Kidney epithelial cell (primary cell): Measurements from ENCODE around the gene AGPAT4. TPM values are rescaled to one million over a fixed set of nuclear protein-coding genes. Genes with fewer than 3 reads are reported as not detected.

ENCODE experiments used
- DNase-seq: peaks from one replicate; pipeline ENCODE4 v3.0.0-alpha.2; 2010; ENCODE audit warnings: low read depth
- H3K27me3 ChIP-seq: 2 replicates; pipeline ENCODE4 v1.6.0; 2011; ENCODE audit warnings: low read length; ENCODE audit not compliant: control insufficient read depth, insufficient read depth
- H3K36me3 ChIP-seq: 2 replicates; pipeline ENCODE4 v1.5.1; 2011; ENCODE audit warnings: low read length; ENCODE audit not compliant: control insufficient read depth, insufficient read depth
- H3K4me3 ChIP-seq: 2 replicates; pipeline ENCODE4 v1.5.1; 2011; ENCODE audit warnings: low read depth, mild to moderate bottlenecking, control low read depth, low read length
- CTCF ChIP-seq: IDR thresholded peaks from 2 replicates; pipeline ENCODE4 v1.5.1; 2011; ENCODE audit warnings: mild to moderate bottlenecking, moderate library complexity, low read length, control low read depth, inconsistent platforms; ENCODE audit not compliant: insufficient read depth, poor library complexity, severe bottlenecking
- total RNA-seq: library from RNA; depleted of rRNA; stranded (reverse); fragments of >200 nt; gene quantifications from 2 replicates; pipeline ENCODE4 v1.2.3, GENCODE V29; 2015

Gene AGPAT4
- total RNA-seq, 1 donor from 2014 or later: 9.6 TPM

DNA sequence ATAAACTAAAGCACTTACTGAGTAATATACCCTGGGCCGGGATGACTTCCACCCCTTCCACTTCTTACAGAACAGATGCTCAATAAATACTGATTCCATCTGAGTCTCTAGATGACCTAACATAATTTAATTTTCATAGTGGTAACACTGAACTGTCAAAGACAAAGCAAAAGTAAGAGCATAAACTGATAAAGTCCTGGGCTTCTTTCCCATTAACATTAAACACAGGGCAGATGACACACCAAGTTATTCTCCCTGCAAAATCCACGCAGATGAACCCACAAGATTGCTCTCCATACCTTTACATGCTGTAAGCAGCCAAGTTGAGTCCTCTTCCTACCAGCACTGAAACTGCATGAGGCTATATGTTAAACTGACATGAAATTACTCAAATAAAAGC is 27.1 kb downstream of the AGPAT4 start:
- H3K4me3 ChIP-seq: no peak overlapping the region
- H3K27me3 ChIP-seq: no peaks in the 10 kb centered on the region
- TF ChIP-seq CTCF: no peak
- H3K36me3 ChIP-seq: no peaks in the 10 kb centered on the region
- no peak for DNase-seq

GRCh38 chr6:161245363-161245762 is 28.5 kb downstream of the AGPAT4 start:
- no peak for TF ChIP-seq CTCF

DNA sequence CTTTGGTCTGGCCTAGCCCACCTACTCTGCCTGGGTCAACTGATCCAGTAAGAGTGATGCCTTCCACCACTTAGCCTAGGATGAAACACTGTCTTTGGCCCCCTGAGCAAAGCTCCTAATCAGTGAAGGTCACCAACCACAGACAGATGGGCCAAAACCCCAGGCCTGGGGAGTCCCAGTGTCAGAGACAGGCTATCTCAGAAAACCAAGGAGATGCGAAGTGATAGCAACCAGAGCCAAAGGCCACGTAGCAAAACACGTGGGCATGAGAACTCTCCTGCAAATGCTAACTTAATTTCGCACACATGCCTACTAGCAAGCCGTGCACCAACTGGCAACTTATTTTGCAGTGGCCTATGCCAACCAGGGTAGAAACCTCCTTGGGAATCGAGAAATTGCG is 29.1 kb downstream of the AGPAT4 start:
- no peaks in the 10 kb centered on the region for H3K36me3 ChIP-seq
- TF ChIP-seq CTCF: no peak
- H3K27me3 ChIP-seq: no peaks in the 10 kb centered on the region
- no peak overlapping the region for H3K4me3 ChIP-seq
- no peak for DNase-seq

More at GRCh38 chr6:161245363-161245762, 28.5 kb downstream of the AGPAT4 start:
- Histone ChIP-seq H3K4me3 (no peak overlapping the region), H3K36me3 (no peaks in the 10 kb centered on the region), H3K27me3 (no peaks in the 10 kb centered on the region)
- DNase-seq: no peak

- no peak for DNase-seq
- H3K36me3 ChIP-seq: no peaks in the 10 kb centered on the region
- no peak overlapping the region for H3K4me3 ChIP-seq
- H3K27me3 ChIP-seq: no peaks in the 10 kb centered on the region
- TF ChIP-seq CTCF: no peak
Measured at GRCh38 chr6:161242779-161243693, 30.8 kb downstream of the AGPAT4 start.

GRCh38 chr6:161242113-161242512 is 31.7 kb downstream of the AGPAT4 start:
- DNase-seq: no peak
- no peaks in the 10 kb centered on the region for H3K27me3 ChIP-seq
- TF ChIP-seq CTCF: no peak

More at GRCh38 chr6:161242113-161242512, 31.7 kb downstream of the AGPAT4 start:
- Histone ChIP-seq H3K36me3 (no peaks in the 10 kb centered on the region), H3K4me3 (no peak overlapping the region)
